Natural killer cell treated with Interleukin-12 subunit alpha and Interleukin-12 subunit beta and Interleukin-15 and Interleukin-18, amount 100 ng/mL, for 72 hours (primary cell): ENCODE results near the gene SLC7A8. TPM values are rescaled to one million over a fixed set of nuclear protein-coding genes. Genes with fewer than 3 reads are reported as not detected.
A peak's percentile ranks its signal among the peaks of the same experiment; 100 is the strongest.

Source experiments
- ATAC-seq, 2 donors: fragments of 150-1000 bp; cut with Tn5 transposase in 1 of 2; sonication (Bioruptor Pico), chemical (Tn5 transposase) in 1 of 2; 2 replicates each; pipeline ENCODE4 v1.10.0; 2021
- DNase-seq: peaks from one replicate; pipeline ENCODE4 v3.0.0; 2022; ENCODE audit warnings: low spot score
- H3K27ac Mint-ChIP-seq, 2 donors: 1 replicate in 1 of 2; 2 replicates in 1 of 2; pipeline ENCODE4 v1.8.0; 2022; ENCODE audit warnings: mixed read lengths in 2 of 2, mild to moderate bottlenecking in 1 of 2, moderate library complexity in 1 of 2
- H3K27me3 Mint-ChIP-seq, 2 donors: 1 replicate in 1 of 2; 2 replicates in 1 of 2; pipeline ENCODE4 v1.8.0; 2022; ENCODE audit warnings: mixed read lengths in 2 of 2
- H3K36me3 Mint-ChIP-seq: one replicate; pipeline ENCODE4 v1.8.0; 2022; ENCODE audit warnings: mixed read lengths
- H3K4me1 Mint-ChIP-seq, 2 donors: 1 replicate in 1 of 2; 2 replicates in 1 of 2; pipeline ENCODE4 v1.8.0; 2022; ENCODE audit warnings: low read depth in 2 of 2, mixed read lengths in 2 of 2, mild to moderate bottlenecking in 1 of 2
- H3K4me3 Mint-ChIP-seq: one replicate; pipeline ENCODE4 v1.8.0; 2022; ENCODE audit warnings: mixed read lengths
- H3K9me3 Mint-ChIP-seq: 2 replicates; pipeline ENCODE4 v1.8.0; 2022; ENCODE audit warnings: mixed read lengths
- total RNA-seq, 2 donors: library from RNA; stranded (reverse); gene quantifications; one replicate each; pipeline ENCODE4 v1.2.3, GENCODE V29; 2022

Gene SLC7A8
- total RNA-seq, 2 donors from 2014 or later: 0.07 to 3.5 TPM

- no peak for DNase-seq
- no peaks in the 10 kb centered on the region for H3K36me3 Mint-ChIP-seq
- no peaks in the 10 kb centered on the region for H3K4me1 Mint-ChIP-seq
- H3K27me3 Mint-ChIP-seq: peaks cover 5 to 12% of the 10 kb centered on the region in 2 donors
- H3K9me3 Mint-ChIP-seq: no peaks in the 10 kb centered on the region
- ATAC-seq: no peak
- no peak overlapping the region for H3K27ac Mint-ChIP-seq
- no peak overlapping the region for H3K4me3 Mint-ChIP-seq
Measured at GRCh38 chr14:23143911-23144310, 39.5 kb downstream of the SLC7A8 start.

- H3K4me1 Mint-ChIP-seq: no peaks in the 10 kb centered on the region
- peak; percentile 32 for DNase-seq
Measured at GRCh38 chr14:23142826-23143225, 40.6 kb downstream of the SLC7A8 start.

GRCh38 chr14:23141706-23142444, 41.6 kb downstream of the SLC7A8 start:
- H3K4me3 Mint-ChIP-seq: no peak overlapping the region
- no peaks in the 10 kb centered on the region for H3K36me3 Mint-ChIP-seq
- no peaks in the 10 kb centered on the region for H3K9me3 Mint-ChIP-seq
- no peak overlapping the region for H3K27ac Mint-ChIP-seq
- no peak for ATAC-seq
- H3K4me1 Mint-ChIP-seq: no peaks in the 10 kb centered on the region
- peak; percentile 18 for DNase-seq
- H3K27me3 Mint-ChIP-seq: peaks cover 0 to 9% of the 10 kb centered on the region in 2 donors

More at GRCh38 chr14:23142826-23143225, 40.6 kb downstream of the SLC7A8 start:
- no peak overlapping the region for H3K4me3 Mint-ChIP-seq
- H3K27ac Mint-ChIP-seq: no peak overlapping the region
- no peaks in the 10 kb centered on the region for H3K9me3 Mint-ChIP-seq
- H3K27me3 Mint-ChIP-seq: peaks cover 5 to 12% of the 10 kb centered on the region in 2 donors
- ATAC-seq: no peak
- H3K36me3 Mint-ChIP-seq: no peaks in the 10 kb centered on the region

GRCh38 chr14:23140371-23140770, 43.1 kb downstream of the SLC7A8 start:
- Mint-ChIP-seq H3K4me3 (no peak overlapping the region), H3K36me3 (no peaks in the 10 kb centered on the region), H3K27me3 (peaks cover 4 to 5% of the 10 kb centered on the region in 2 donors), H3K27ac (no peak overlapping the region), H3K9me3 (no peaks in the 10 kb centered on the region), H3K4me1 (no peaks in the 10 kb centered on the region)
- DNase-seq (no peak), ATAC-seq (no peak)

- H3K4me3 Mint-ChIP-seq: no peak overlapping the region
- no peaks in the 10 kb centered on the region for H3K36me3 Mint-ChIP-seq
- no peak for DNase-seq
- no peak for ATAC-seq
- peaks cover 4 to 5% of the 10 kb centered on the region in 2 donors for H3K27me3 Mint-ChIP-seq
- no peaks in the 10 kb centered on the region for H3K4me1 Mint-ChIP-seq
- no peak overlapping the region for H3K27ac Mint-ChIP-seq
- no peaks in the 10 kb centered on the region for H3K9me3 Mint-ChIP-seq
Measured at GRCh38 chr14:23139874-23140273, 43.6 kb downstream of the SLC7A8 start.

- no peak overlapping the region for H3K4me3 Mint-ChIP-seq
- no peaks in the 10 kb centered on the region for H3K9me3 Mint-ChIP-seq
- no peak overlapping the region for H3K27ac Mint-ChIP-seq
- no peaks in the 10 kb centered on the region for H3K4me1 Mint-ChIP-seq
- DNase-seq (no peak), ATAC-seq (peak in 1 of 2 donors; percentile 8)
- peaks cover 2 to 5% of the 10 kb centered on the region in 2 donors for H3K27me3 Mint-ChIP-seq
- no peaks in the 10 kb centered on the region for H3K36me3 Mint-ChIP-seq
Measured at GRCh38 chr14:23137813-23138535, 45.5 kb downstream of the SLC7A8 start.

GRCh38 chr14:23137192-23137812, 46.2 kb downstream of the SLC7A8 start:
- H3K27me3 Mint-ChIP-seq: peaks cover 2 to 5% of the 10 kb centered on the region in 2 donors
- H3K4me1 Mint-ChIP-seq: no peaks in the 10 kb centered on the region
- H3K36me3 Mint-ChIP-seq: no peaks in the 10 kb centered on the region
- H3K9me3 Mint-ChIP-seq: no peaks in the 10 kb centered on the region
- no peak overlapping the region for H3K27ac Mint-ChIP-seq
- H3K4me3 Mint-ChIP-seq: no peak overlapping the region
- ATAC-seq (peak; percentile 6 to 44), DNase-seq (no peak)

GRCh38 chr14:23136566-23137133, 46.8 kb downstream of the SLC7A8 start:
- Mint-ChIP-seq H3K4me1 (no peaks in the 10 kb centered on the region), H3K27me3 (peaks cover 2 to 5% of the 10 kb centered on the region in 2 donors), H3K36me3 (no peaks in the 10 kb centered on the region), H3K27ac (no peak overlapping the region), H3K4me3 (no peak overlapping the region), H3K9me3 (no peaks in the 10 kb centered on the region)
- DNase-seq (no peak), ATAC-seq (no peak)

- no peaks in the 10 kb centered on the region for H3K9me3 Mint-ChIP-seq
- H3K4me3 Mint-ChIP-seq: no peak overlapping the region
- DNase-seq: peak; percentile 18
- ATAC-seq: no peak
- no peaks in the 10 kb centered on the region for H3K4me1 Mint-ChIP-seq
- H3K27ac Mint-ChIP-seq: no peak overlapping the region
- peaks cover 10 to 20% of the 10 kb centered on the region in 2 donors for H3K27me3 Mint-ChIP-seq
- H3K36me3 Mint-ChIP-seq: no peaks in the 10 kb centered on the region
Measured at GRCh38 chr14:23132970-23133369, 50.5 kb downstream of the SLC7A8 start.

GRCh38 chr14:23131482-23131881, 52.0 kb downstream of the SLC7A8 start:
- ATAC-seq: no peak
- Mint-ChIP-seq H3K4me1 (no peaks in the 10 kb centered on the region), H3K4me3 (no peak overlapping the region), H3K27ac (no peak overlapping the region), H3K27me3 (peaks cover 10 to 20% of the 10 kb centered on the region in 2 donors), H3K9me3 (no peaks in the 10 kb centered on the region), H3K36me3 (no peaks in the 10 kb centered on the region)
- DNase-seq: peak; percentile 25

- no peaks in the 10 kb centered on the region for H3K36me3 Mint-ChIP-seq
- no peaks in the 10 kb centered on the region for H3K4me1 Mint-ChIP-seq
- DNase-seq (no peak), ATAC-seq (no peak)
- peaks cover 10 to 16% of the 10 kb centered on the region in 2 donors for H3K27me3 Mint-ChIP-seq
- no peaks in the 10 kb centered on the region for H3K9me3 Mint-ChIP-seq
- no peak overlapping the region for H3K4me3 Mint-ChIP-seq
- H3K27ac Mint-ChIP-seq: no peak overlapping the region
Measured at GRCh38 chr14:23130871-23131270, 52.6 kb downstream of the SLC7A8 start.

GRCh38 chr14:23129759-23130316, 53.6 kb downstream of the SLC7A8 start:
- H3K36me3 Mint-ChIP-seq: no peaks in the 10 kb centered on the region
- no peaks in the 10 kb centered on the region for H3K4me1 Mint-ChIP-seq
- no peak overlapping the region for H3K27ac Mint-ChIP-seq
- no peak for DNase-seq
- ATAC-seq: no peak
- H3K9me3 Mint-ChIP-seq: no peaks in the 10 kb centered on the region
- H3K27me3 Mint-ChIP-seq: peaks cover 10 to 16% of the 10 kb centered on the region in 2 donors
- no peak overlapping the region for H3K4me3 Mint-ChIP-seq

GRCh38 chr14:23128969-23129758, 54.3 kb downstream of the SLC7A8 start:
- ATAC-seq (no peak), DNase-seq (peak; percentile 53)
- Mint-ChIP-seq H3K4me3 (no peak overlapping the region), H3K36me3 (no peaks in the 10 kb centered on the region), H3K27ac (no peak overlapping the region), H3K4me1 (no peaks in the 10 kb centered on the region), H3K9me3 (no peaks in the 10 kb centered on the region), H3K27me3 (peaks cover 10 to 16% of the 10 kb centered on the region in 2 donors)
